HCT116 (cell line): Measurements from ENCODE around the gene FBXL3. TPM values are rescaled to one million over a fixed set of nuclear protein-coding genes. Genes with fewer than 3 reads are reported as not detected.

Experiments
- ATAC-seq: fragments of 200-7000 bp; cut with Tn5 transposase; 2 replicates; pipeline ENCODE4 v1.9.1; 2020; ENCODE audit warnings: mild to moderate bottlenecking, moderate library complexity
- BruUV-seq: library from RNA; stranded (reverse); fragments of 400-500 nt; replicated peaks from 2 replicates; lab custom pipeline; 2021; lab: Mats Ljungman, UMichigan
- CTCF ChIA-PET: fragments of 300-600 bp; sonication (Branson Sonifier 250); formaldehyde crosslinking; loops from one replicate; lab custom pipeline; 2021; ENCODE audit warnings: antibody characterized with exemption; lab: Charles Lee
- POLR2A ChIA-PET: fragments of 300-600, 350-600 bp; sonication (Branson Sonifier 250); formaldehyde crosslinking; loops from one replicate; lab custom pipeline; 2021; ENCODE audit warnings: antibody characterized with exemption; lab: Charles Lee
- RAD21 ChIA-PET, 2 experiments: fragments of 300-600 bp; sonication (Branson Sonifier 250); formaldehyde crosslinking; loops; one replicate each; lab custom pipeline; 2023; ENCODE audit warnings: low total read pairs in 2 of 2; ENCODE audit not compliant: uncharacterized antibody in 2 of 2, unreplicated experiment in 2 of 2, low non-redundant PET in 1 of 2; lab: Charles Lee
- DNase-seq: peaks from one replicate; pipeline ENCODE4 v3.0.0-alpha.2; 2010; ENCODE audit warnings: low read depth, low spot score
- H2AFZ ChIP-seq: fragments of 200-600 bp; shearing (Covaris generic), sonication (generic); 2 replicates; pipeline ENCODE4 v1.6.1; 2017; ENCODE audit warnings: low read depth, mixed run types, mixed read lengths, antibody characterized with exemption, low read length; ENCODE audit not compliant: poor library complexity, severe bottlenecking
- H3K27ac ChIP-seq: 2 replicates; pipeline ENCODE4 v1.5.1; 2012; ENCODE audit warnings: low read depth, low read length
- H3K27me3 ChIP-seq: fragments of 200-600 bp; sonication (generic); 2 replicates; pipeline ENCODE4 v1.6.1; 2016; ENCODE audit warnings: mixed run types, low read length, mixed read lengths; ENCODE audit not compliant: insufficient read depth
- H3K36me3 ChIP-seq, 2 experiments: fragments of 200-500 bp in 1 of 2; fragments of 200-600 bp in 1 of 2; sonication (Bioruptor generic) in 1 of 2; sonication (generic) in 1 of 2; 2 replicates each; pipeline versions ENCODE4 v1.5.1 to v1.6.1; 2014 to 2016; ENCODE audit warnings: low read length in 2 of 2, inconsistent platforms in 1 of 2, mixed read lengths in 1 of 2, mixed run types in 1 of 2; ENCODE audit not compliant: insufficient read depth in 2 of 2, control insufficient read depth in 1 of 2
- H3K4me1 ChIP-seq, 2 experiments: fragments of 200-600 bp in 1 of 2; sonication (generic) in 1 of 2; 2 replicates each; pipeline versions ENCODE4 v1.5.1 to v1.6.1; 2012 to 2017; ENCODE audit warnings: low read length in 2 of 2, inconsistent platforms in 1 of 2, mild to moderate bottlenecking in 1 of 2, mixed read lengths in 1 of 2, mixed run types in 1 of 2, moderate library complexity in 1 of 2; ENCODE audit not compliant: insufficient read depth in 2 of 2, control insufficient read depth in 1 of 2
- H3K4me2 ChIP-seq: fragments of 200-600 bp; sonication (generic); 2 replicates; pipeline ENCODE4 v1.6.1; 2017; ENCODE audit warnings: mixed run types, low read length, mixed read lengths
- H3K4me3 ChIP-seq, 2 experiments: fragments of 200-600 bp in 1 of 2; sonication (generic) in 1 of 2; replicated peaks in 1 of 2; 2 replicates each; pipeline ENCODE4 v1.5.1; 2011 to 2016; ENCODE audit warnings: low read length in 2 of 2, control low read depth in 1 of 2, low read depth in 1 of 2, mild to moderate bottlenecking in 1 of 2, mixed read lengths in 1 of 2, mixed run types in 1 of 2
- H3K79me2 ChIP-seq: fragments of 200-600 bp; sonication (generic); 2 replicates; pipeline ENCODE4 v1.6.1; 2017; ENCODE audit warnings: mild to moderate bottlenecking, mixed run types, low read length, moderate library complexity, mixed read lengths; ENCODE audit not compliant: insufficient read depth
- H3K9ac ChIP-seq: fragments of 200-600 bp; sonication (generic); 2 replicates; pipeline ENCODE4 v1.6.1; 2016; ENCODE audit warnings: low read length, mixed read lengths
- H3K9me2 ChIP-seq: fragments of 200-600 bp; sonication (generic), shearing (Covaris generic); 2 replicates; pipeline ENCODE4 v1.6.1; 2017; ENCODE audit warnings: mixed run types, mild to moderate bottlenecking, moderate library complexity; ENCODE audit not compliant: insufficient read depth
- H3K9me3 ChIP-seq, 2 experiments: fragments of 200-500 bp in 1 of 2; fragments of 200-600 bp in 1 of 2; sonication (Bioruptor generic) in 1 of 2; sonication (generic) in 1 of 2; 2 replicates each; pipeline ENCODE4 v1.6.1; 2014 to 2017; ENCODE audit warnings: low read length in 2 of 2, mixed read lengths in 2 of 2, inconsistent platforms in 1 of 2, low read depth in 1 of 2, mild to moderate bottlenecking in 1 of 2, mixed run types in 1 of 2, moderate library complexity in 1 of 2; ENCODE audit not compliant: control insufficient read depth in 1 of 2, insufficient read depth in 1 of 2
- H4K20me1 ChIP-seq: fragments of 200-600 bp; sonication (generic), shearing (Covaris generic); 2 replicates; pipeline ENCODE4 v1.6.1; 2017; ENCODE audit warnings: mixed run types, mild to moderate bottlenecking, moderate library complexity; ENCODE audit not compliant: insufficient read depth
- EGR1 ChIP-seq: IDR thresholded peaks from 2 replicates; pipeline ENCODE4 v1.6.1; 2012; ENCODE audit warnings: low read depth
- ELF1 ChIP-seq: IDR thresholded peaks from 2 replicates; pipeline ENCODE4 v1.6.1; 2012; ENCODE audit warnings: low read depth, borderline replicate concordance
- EZH2 ChIP-seq: fragments of 200-600 bp; sonication (generic); IDR thresholded peaks from 2 replicates; pipeline ENCODE4 v1.6.1; 2017; ENCODE audit warnings: antibody characterized with exemption, mixed run types
- EZH2phosphoT487 ChIP-seq: fragments of 200-600 bp; IDR thresholded peaks from 2 replicates; pipeline ENCODE4 v1.6.1; 2018; ENCODE audit warnings: antibody characterized with exemption, borderline replicate concordance
- FOSL1 ChIP-seq: IDR thresholded peaks from 2 replicates; pipeline ENCODE4 v1.6.1; 2012; ENCODE audit warnings: low read depth
- MAX ChIP-seq: IDR thresholded peaks from 2 replicates; pipeline ENCODE4 v1.6.1; 2012
- POLR2A ChIP-seq: IDR thresholded peaks from 2 replicates; pipeline ENCODE4 v1.7.0; 2011; ENCODE audit warnings: borderline replicate concordance; ENCODE audit not compliant: insufficient read depth, insufficient read length; ENCODE audit errors: extremely low read depth
- POLR2AphosphoS5 ChIP-seq: IDR thresholded peaks from 2 replicates; pipeline ENCODE4 v1.6.1; 2011; ENCODE audit warnings: mild to moderate bottlenecking, low read depth, low read length, moderate library complexity
- RAD21 ChIP-seq: IDR thresholded peaks from 2 replicates; pipeline ENCODE4 v1.6.1; 2012; ENCODE audit warnings: low read depth, mild to moderate bottlenecking
- REST ChIP-seq: IDR thresholded peaks from 2 replicates; pipeline ENCODE4 v1.6.1; 2012; ENCODE audit warnings: low read depth
- SIN3A ChIP-seq: IDR thresholded peaks from 2 replicates; pipeline ENCODE4 v1.6.1; 2012; ENCODE audit warnings: low read depth
- YY1 ChIP-seq: IDR thresholded peaks from 2 replicates; pipeline ENCODE4 v1.6.1; 2011; ENCODE audit warnings: low read length, low read depth, moderate library complexity, mild to moderate bottlenecking; ENCODE audit not compliant: insufficient replicate concordance; ENCODE audit errors: extremely low read depth
- ZNF274 ChIP-seq: fragments of 200-500 bp; sonication (Bioruptor generic); IDR thresholded peaks from 2 replicates; pipeline ENCODE4 v1.6.1; 2014; ENCODE audit warnings: mild to moderate bottlenecking, low read depth, low read length, inconsistent platforms
- intact Hi-C: fragments of 100-400 bp; cut with micrococcal nuclease; formaldehyde crosslinking; loops from 2 replicates; pipeline ENCODE4 v1.10.0; 2022
- total RNA-seq: library from RNA; stranded (reverse); gene quantifications from one replicate; pipeline ENCODE4 v1.2.1, GENCODE V29; 2021; ENCODE audit not compliant: unreplicated experiment

FBXL3 gene
- total RNA-seq, 1 experiment from 2014 or later, result 24.0 TPM

GRCh38 chr13:76968041-76968440 is 58.9 kb downstream of the FBXL3 start:
- no peaks in the 10 kb centered on the region for H3K27me3 ChIP-seq
- ChIA-PET RAD21 (no interaction called here), CTCF (no interaction called here), POLR2A (no interaction called here)
- BruUV-seq, result no TSS peak
- intact Hi-C loops, result no loop called here
- no peaks in the 10 kb centered on the region for H3K79me2 ChIP-seq
- no peak overlapping the region for H2AFZ ChIP-seq
- TF ChIP-seq ELF1 (no peak), YY1 (no peak), POLR2AphosphoS5 (no peak), ZNF274 (no peak), SIN3A (no peak), EZH2 (no peak), POLR2A (no peak), MAX (no peak), REST (no peak), FOSL1 (no peak), EGR1 (no peak), EZH2phosphoT487 (no peak), RAD21 (no peak)
- no peak overlapping the region for H3K4me3 ChIP-seq
- H3K4me2 ChIP-seq, result no peak overlapping the region
- H3K27ac ChIP-seq, result no peak overlapping the region
- H3K9me2 ChIP-seq, result no peaks in the 10 kb centered on the region
- H3K9ac ChIP-seq, result no peak overlapping the region
- ATAC-seq, result no peak
- no peaks in the 10 kb centered on the region for H4K20me1 ChIP-seq
- H3K36me3 ChIP-seq, result no peaks in the 10 kb centered on the region
- DNase-seq, result no peak
- no peaks in the 10 kb centered on the region for H3K4me1 ChIP-seq
- no peaks in the 10 kb centered on the region for H3K9me3 ChIP-seq
